GM15510 (cell line): ENCODE measurements around the gene PASK.

Source experiments
- POLR2A ChIP-seq: IDR thresholded peaks from 3 replicates; pipeline ENCODE4 v1.6.1; 2011; ENCODE audit warnings: borderline replicate concordance; ENCODE audit not compliant: insufficient read length; ENCODE audit errors: extremely low read depth

The PASK gene

GRCh38 chr2:241185961-241186360 is 36.7 kb upstream of the PASK start:
- no peak for TF ChIP-seq POLR2A

GRCh38 chr2:241184901-241185300 is 35.6 kb upstream of the PASK start:
- TF ChIP-seq POLR2A, result no peak

- no peak for TF ChIP-seq POLR2A
These were observed 33.9 kb upstream of the PASK start for GRCh38 chr2:241183221-241183620.

GRCh38 chr2:241182531-241183133 is 33.4 kb upstream of the PASK start:
- no peak for TF ChIP-seq POLR2A

GRCh38 chr2:241182126-241182525 is 32.9 kb upstream of the PASK start:
- TF ChIP-seq POLR2A, result no peak

- no peak for TF ChIP-seq POLR2A
These were observed 31.2 kb upstream of the PASK start for GRCh38 chr2:241180495-241180894.

GRCh38 chr2:241179899-241180298 is 30.6 kb upstream of the PASK start:
- TF ChIP-seq POLR2A, result no peak

- TF ChIP-seq POLR2A, result no peak
These were observed 29.7 kb upstream of the PASK start for GRCh38 chr2:241178961-241179360.

- TF ChIP-seq POLR2A, result no peak
These were observed 28.5 kb upstream of the PASK start for GRCh38 chr2:241177526-241178334.

- TF ChIP-seq POLR2A, result no peak
These were observed 24.3 kb upstream of the PASK start for GRCh38 chr2:241173557-241173956.

- TF ChIP-seq POLR2A, result no peak
These were observed 19.1 kb upstream of the PASK start for GRCh38 chr2:241168366-241168765.

- TF ChIP-seq POLR2A, result no peak
These were observed 14.4 kb upstream of the PASK start for GRCh38 chr2:241163601-241164118.

- TF ChIP-seq POLR2A, result no peak
These were observed 12.5 kb upstream of the PASK start for GRCh38 chr2:241161646-241162281.

GRCh38 chr2:241160318-241160717 is 11.0 kb upstream of the PASK start:
- TF ChIP-seq POLR2A, result no peak

- no peak for TF ChIP-seq POLR2A
These were observed 9.8 kb upstream of the PASK start for GRCh38 chr2:241159116-241159515.

- no peak for TF ChIP-seq POLR2A
These were observed 9.3 kb upstream of the PASK start for GRCh38 chr2:241158546-241158900.

- TF ChIP-seq POLR2A, result no peak
These were observed 8.7 kb upstream of the PASK start for GRCh38 chr2:241157841-241158545.
